ENCODE data around the gene SLC16A10. TPM values are rescaled to one million over a fixed set of nuclear protein-coding genes. Genes with fewer than 3 reads are reported as not detected.

The SLC16A10 gene
- polyA plus RNA-seq, 4 donors: 0.81 to 24.1 (median 4.3) TPM

- no peaks in the 10 kb centered on the region for H3K9me3 ChIP-seq (ENCODE audit: control insufficient read depth in 2 of 2, insufficient read depth in 1 of 2, low read depth in 1 of 2, low read length in 1 of 2)
- H3K4me3 ChIP-seq (ENCODE audit: low read depth in 1 of 3, low read length in 3 of 3): peak overlapping the region in 1 of 3 donors; percentile 11
- peak overlapping the region in 2 of 3 donors; percentile 18 to 64 for H3K27ac ChIP-seq (ENCODE audit: low read depth in 1 of 3, low read length in 2 of 3)
- FAIRE-seq: no peak
- peaks cover 0 to 6% (median 2%) of the 10 kb centered on the region in 3 donors for H3K36me3 ChIP-seq (ENCODE audit: control insufficient read depth in 3 of 3, insufficient read depth in 2 of 3, low read depth in 1 of 3, low read length in 3 of 3)
- H3K4me1 ChIP-seq (ENCODE audit: control insufficient read depth in 3 of 3, insufficient read depth in 2 of 3, low read depth in 1 of 3, low read length in 2 of 3): peaks cover 5 to 8% (median 7%) of the 10 kb centered on the region in 3 donors
- peaks cover 0 to 2% (median 0%) of the 10 kb centered on the region in 3 donors for H3K27me3 ChIP-seq (ENCODE audit: control insufficient read depth in 3 of 3, insufficient read depth in 3 of 3, low read length in 3 of 3)
- no peak for DNase-seq
- 17 to 19% (median 18%) methylated on average over 18 of the region's 18 CpGs for whole genome bisulfite sequencing, 3 donors
These were observed 171.3 kb downstream of the SLC16A10 start for GRCh38 chr6:111258615-111259088.

DNA sequence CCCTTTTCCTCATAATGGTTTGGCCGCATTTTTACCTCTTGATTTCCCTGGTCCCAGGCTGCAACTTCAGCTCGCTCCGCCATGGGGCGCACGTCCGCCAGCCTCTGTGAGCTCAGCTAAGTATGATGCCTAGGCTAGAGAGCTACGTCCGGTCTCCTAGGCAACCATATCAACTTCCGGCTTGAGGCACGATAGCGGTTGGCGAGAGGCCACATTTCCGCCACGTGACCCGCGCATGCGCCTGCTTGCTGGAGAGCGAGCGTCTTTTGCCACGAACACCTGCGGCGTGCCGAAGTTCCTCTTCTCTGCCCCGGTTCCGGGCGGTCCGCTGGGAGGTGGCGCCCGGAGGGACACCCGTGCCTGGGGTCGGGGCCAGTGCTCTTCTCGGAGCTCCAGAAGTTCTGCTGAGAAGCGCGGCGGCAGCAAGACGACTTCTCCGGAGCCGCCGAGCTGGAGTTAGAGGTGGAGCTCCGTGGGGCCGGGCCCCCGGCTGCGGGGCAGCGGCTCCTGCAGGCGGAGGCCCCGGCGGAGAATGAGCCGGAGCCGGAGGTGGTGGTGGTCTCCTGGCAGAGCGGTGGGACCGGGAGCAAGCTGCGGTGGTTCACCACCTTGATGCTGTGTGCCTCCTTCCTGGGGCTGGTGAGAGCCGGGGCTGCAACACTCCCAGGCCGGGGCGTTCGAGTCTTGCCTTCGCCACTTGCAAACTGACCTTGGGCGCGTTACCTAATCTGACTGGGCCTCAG is 172.0 kb downstream of the SLC16A10 start:
- FAIRE-seq: no peak
- Histone ChIP-seq H3K9me3 (ENCODE audit: control insufficient read depth in 2 of 2, insufficient read depth in 1 of 2, low read depth in 1 of 2, low read length in 1 of 2) (no peaks in the 10 kb centered on the region), H3K4me1 (ENCODE audit: control insufficient read depth in 3 of 3, insufficient read depth in 2 of 3, low read depth in 1 of 3, low read length in 2 of 3) (peaks cover 5 to 9% (median 8%) of the 10 kb centered on the region in 3 donors), H3K27ac (ENCODE audit: low read depth in 1 of 3, low read length in 2 of 3) (peak overlapping the region; percentile 80 to 96 (median 90)), H3K36me3 (ENCODE audit: control insufficient read depth in 3 of 3, insufficient read depth in 2 of 3, low read depth in 1 of 3, low read length in 3 of 3) (peaks cover 2 to 6% (median 3%) of the 10 kb centered on the region in 3 donors), H3K4me3 (ENCODE audit: low read depth in 1 of 3, low read length in 3 of 3) (peak overlapping the region; percentile 64 to 82 (median 80)), H3K27me3 (ENCODE audit: control insufficient read depth in 3 of 3, insufficient read depth in 3 of 3, low read length in 3 of 3) (peaks cover 0 to 2% (median 0%) of the 10 kb centered on the region in 3 donors)
- peak; percentile 99 to 100 for DNase-seq
- 0 to 1% (median 0%) methylated on average over 45 to 59 of the region's 59 CpGs for WGBS, 3 donors

DNA sequence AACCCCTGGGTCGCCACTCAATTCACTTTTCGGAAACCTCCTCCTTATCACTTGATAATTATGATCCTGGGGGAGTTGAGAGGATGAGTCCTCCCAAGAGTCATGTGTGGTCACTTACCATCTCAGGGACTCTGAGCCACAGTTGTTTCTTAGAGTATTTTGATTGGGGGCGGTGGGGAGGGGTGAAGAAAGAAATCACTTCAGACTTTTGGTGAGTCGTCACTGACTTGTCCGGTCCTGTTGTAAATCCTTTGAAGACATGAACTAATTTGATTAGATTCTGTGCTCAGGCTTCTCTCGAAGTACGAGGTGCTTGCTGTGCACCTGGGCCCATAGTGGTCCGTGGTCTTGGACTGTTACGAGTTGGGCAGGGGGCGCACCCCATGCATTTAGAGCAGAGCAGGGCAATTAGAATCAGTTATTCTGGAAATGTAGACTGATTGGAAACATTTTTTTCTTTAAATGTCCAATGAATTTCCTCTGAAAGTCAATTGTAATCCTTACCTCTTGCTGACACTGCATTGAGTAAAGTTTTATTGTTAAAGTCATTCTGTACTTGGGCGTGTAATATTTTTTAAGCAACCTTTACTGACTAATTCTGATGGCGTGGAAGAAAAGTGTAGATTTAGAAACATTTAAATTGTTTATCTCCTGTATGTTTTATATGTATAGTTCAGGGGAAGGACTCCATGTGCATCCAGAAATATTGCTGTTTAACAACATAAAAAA is 173.4 kb downstream of the SLC16A10 start:
- FAIRE-seq (no peak), DNase-seq (peak in 1 of 2 donors; percentile 23)
- Histone ChIP-seq H3K27ac (ENCODE audit: low read depth in 1 of 3, low read length in 2 of 3) (peak overlapping the region in 1 of 3 donors; percentile 43), H3K4me1 (ENCODE audit: control insufficient read depth in 3 of 3, insufficient read depth in 2 of 3, low read depth in 1 of 3, low read length in 2 of 3) (peaks cover 5 to 9% (median 8%) of the 10 kb centered on the region in 3 donors), H3K36me3 (ENCODE audit: control insufficient read depth in 3 of 3, insufficient read depth in 2 of 3, low read depth in 1 of 3, low read length in 3 of 3) (peaks cover 3 to 10% (median 3%) of the 10 kb centered on the region in 3 donors), H3K4me3 (ENCODE audit: low read depth in 1 of 3, low read length in 3 of 3) (peak overlapping the region in 2 of 3 donors; percentile 64 to 82), H3K27me3 (ENCODE audit: control insufficient read depth in 3 of 3, insufficient read depth in 3 of 3, low read length in 3 of 3) (no peaks in the 10 kb centered on the region), H3K9me3 (ENCODE audit: control insufficient read depth in 2 of 2, insufficient read depth in 1 of 2, low read depth in 1 of 2, low read length in 1 of 2) (no peaks in the 10 kb centered on the region)
- 38 to 78% (median 57%) methylated on average over 12 of the region's 12 CpGs for WGBS, 3 donors

DNA sequence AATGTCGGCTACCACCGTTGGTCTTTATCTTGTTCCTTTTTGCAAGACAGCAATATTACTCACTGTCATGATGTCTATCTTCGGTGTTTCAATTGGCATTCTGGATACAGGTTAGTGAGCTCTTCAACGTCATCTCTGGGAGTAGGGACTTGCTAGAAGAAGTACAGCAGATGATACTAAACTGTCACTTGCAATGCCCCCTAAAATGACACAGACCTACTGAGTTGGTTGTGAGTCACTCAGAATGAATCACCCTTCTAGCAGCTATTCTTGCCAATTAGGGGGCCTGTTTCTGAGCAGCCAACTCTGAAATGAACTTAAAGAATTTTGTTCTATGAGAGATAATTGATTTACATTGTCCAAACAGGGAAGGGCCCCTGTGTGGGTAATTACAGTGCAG is 176.5 kb downstream of the SLC16A10 start:
- Histone ChIP-seq H3K36me3 (ENCODE audit: control insufficient read depth in 3 of 3, insufficient read depth in 2 of 3, low read depth in 1 of 3, low read length in 3 of 3) (peaks cover 5 to 23% (median 10%) of the 10 kb centered on the region in 3 donors), H3K4me1 (ENCODE audit: control insufficient read depth in 3 of 3, insufficient read depth in 2 of 3, low read depth in 1 of 3, low read length in 2 of 3) (peaks cover 6 to 9% (median 7%) of the 10 kb centered on the region in 3 donors), H3K27me3 (ENCODE audit: control insufficient read depth in 3 of 3, insufficient read depth in 3 of 3, low read length in 3 of 3) (no peaks in the 10 kb centered on the region), H3K9me3 (ENCODE audit: control insufficient read depth in 2 of 2, insufficient read depth in 1 of 2, low read depth in 1 of 2, low read length in 1 of 2) (no peaks in the 10 kb centered on the region), H3K4me3 (ENCODE audit: low read depth in 1 of 3, low read length in 3 of 3) (no peak overlapping the region), H3K27ac (ENCODE audit: low read depth in 1 of 3, low read length in 2 of 3) (no peak overlapping the region)
- DNase-seq (no peak), FAIRE-seq (no peak)
- 90 to 95% (median 94%) methylated on average over 4 of the region's 4 CpGs for WGBS, 3 donors

DNA sequence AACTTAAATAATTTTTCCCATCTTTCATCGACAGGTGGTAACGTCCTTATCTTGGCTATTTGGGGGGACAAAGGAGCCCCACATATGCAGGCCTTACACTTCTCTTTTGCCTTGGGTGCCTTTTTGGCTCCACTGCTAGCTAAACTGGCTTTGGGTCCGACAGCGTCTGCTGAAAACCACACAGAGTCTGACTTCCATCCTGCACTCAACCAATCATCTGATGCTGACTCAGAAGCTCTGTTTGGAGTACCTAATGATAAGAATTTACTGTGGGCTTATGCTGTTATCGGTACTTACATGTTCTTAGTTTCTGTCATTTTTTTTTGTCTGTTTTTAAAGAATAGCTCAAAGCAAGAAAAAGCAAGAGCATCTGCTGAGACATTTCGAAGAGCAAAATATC is 178.5 kb downstream of the SLC16A10 start:
- Histone ChIP-seq H3K27ac (ENCODE audit: low read depth in 1 of 3, low read length in 2 of 3) (no peak overlapping the region), H3K9me3 (ENCODE audit: control insufficient read depth in 2 of 2, insufficient read depth in 1 of 2, low read depth in 1 of 2, low read length in 1 of 2) (no peaks in the 10 kb centered on the region), H3K4me1 (ENCODE audit: control insufficient read depth in 3 of 3, insufficient read depth in 2 of 3, low read depth in 1 of 3, low read length in 2 of 3) (peaks cover 2 to 7% (median 6%) of the 10 kb centered on the region in 3 donors), H3K27me3 (ENCODE audit: control insufficient read depth in 3 of 3, insufficient read depth in 3 of 3, low read length in 3 of 3) (no peaks in the 10 kb centered on the region), H3K4me3 (ENCODE audit: low read depth in 1 of 3, low read length in 3 of 3) (no peak overlapping the region), H3K36me3 (ENCODE audit: control insufficient read depth in 3 of 3, insufficient read depth in 2 of 3, low read depth in 1 of 3, low read length in 3 of 3) (peaks cover 5 to 33% (median 10%) of the 10 kb centered on the region in 3 donors)
- DNase-seq: no peak
- FAIRE-seq: no peak
- 89 to 93% (median 92%) methylated on average over 6 of the region's 6 CpGs for WGBS, 3 donors

- Histone ChIP-seq H3K27me3 (ENCODE audit: control insufficient read depth in 3 of 3, insufficient read depth in 3 of 3, low read length in 3 of 3) (no peaks in the 10 kb centered on the region), H3K4me3 (ENCODE audit: low read depth in 1 of 3, low read length in 3 of 3) (no peak overlapping the region), H3K36me3 (ENCODE audit: control insufficient read depth in 3 of 3, insufficient read depth in 2 of 3, low read depth in 1 of 3, low read length in 3 of 3) (peaks cover 5 to 35% (median 10%) of the 10 kb centered on the region in 3 donors), H3K27ac (ENCODE audit: low read depth in 1 of 3, low read length in 2 of 3) (no peak overlapping the region), H3K9me3 (ENCODE audit: control insufficient read depth in 2 of 2, insufficient read depth in 1 of 2, low read depth in 1 of 2, low read length in 1 of 2) (no peaks in the 10 kb centered on the region), H3K4me1 (ENCODE audit: control insufficient read depth in 3 of 3, insufficient read depth in 2 of 3, low read depth in 1 of 3, low read length in 2 of 3) (peaks cover 2 to 7% (median 6%) of the 10 kb centered on the region in 3 donors)
- FAIRE-seq (no peak), DNase-seq (no peak)
- 92 to 95% (median 95%) methylated on average over 2 of the region's 2 CpGs for WGBS, 3 donors
These were observed 179.0 kb downstream of the SLC16A10 start for GRCh38 chr6:111266276-111266675.

DNA sequence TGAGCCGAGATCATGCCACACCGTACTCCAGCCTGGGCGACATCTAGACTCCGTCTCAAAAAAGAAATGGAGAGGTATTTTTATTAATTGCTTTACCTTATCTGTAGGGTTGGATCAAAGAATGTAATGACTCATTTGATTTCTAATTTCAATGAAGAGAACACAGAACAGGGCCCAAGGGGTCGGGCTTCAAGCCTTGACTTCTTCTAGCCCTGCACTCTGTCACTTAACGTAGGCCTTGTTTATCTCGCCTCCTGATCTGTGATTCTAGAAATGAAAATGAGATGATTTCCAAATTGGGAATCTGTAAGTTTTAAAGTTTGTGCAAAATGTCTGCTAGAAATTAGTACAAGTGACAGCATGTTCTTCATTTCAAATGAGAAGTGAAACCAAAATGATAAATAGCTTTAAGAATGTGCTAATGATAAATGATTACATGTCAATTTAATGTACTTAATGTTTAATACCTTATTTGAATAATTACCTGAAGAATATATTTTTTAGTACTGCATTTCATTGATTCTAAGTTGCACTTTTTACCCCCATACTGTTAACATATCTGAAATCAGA is 180.5 kb downstream of the SLC16A10 start:
- WGBS, 3 donors: 75 to 88% (median 84%) methylated on average over 7 of the region's 7 CpGs
- H3K4me1 ChIP-seq (ENCODE audit: control insufficient read depth in 3 of 3, insufficient read depth in 2 of 3, low read depth in 1 of 3, low read length in 2 of 3): peaks cover 0 to 2% (median 2%) of the 10 kb centered on the region in 3 donors

GRCh38 chr6:111269401-111269970 is 182.2 kb downstream of the SLC16A10 start:
- 95 to 100% (median 100%) methylated on average over 1 of the region's 1 CpG for WGBS, 3 donors
- H3K36me3 ChIP-seq (ENCODE audit: control insufficient read depth in 3 of 3, insufficient read depth in 2 of 3, low read depth in 1 of 3, low read length in 3 of 3): peaks cover 6 to 48% (median 7%) of the 10 kb centered on the region in 3 donors
- FAIRE-seq: no peak

More for the DNA sequence above, 180.5 kb downstream of the SLC16A10 start:
- H3K27ac ChIP-seq (ENCODE audit: low read depth in 1 of 3, low read length in 2 of 3): no peak overlapping the region
- H3K27me3 ChIP-seq (ENCODE audit: control insufficient read depth in 3 of 3, insufficient read depth in 3 of 3, low read length in 3 of 3): no peaks in the 10 kb centered on the region
- H3K9me3 ChIP-seq (ENCODE audit: control insufficient read depth in 2 of 2, insufficient read depth in 1 of 2, low read depth in 1 of 2, low read length in 1 of 2): no peaks in the 10 kb centered on the region
- DNase-seq (no peak), FAIRE-seq (no peak)
- H3K4me3 ChIP-seq (ENCODE audit: low read depth in 1 of 3, low read length in 3 of 3): no peak overlapping the region
- H3K36me3 ChIP-seq (ENCODE audit: control insufficient read depth in 3 of 3, insufficient read depth in 2 of 3, low read depth in 1 of 3, low read length in 3 of 3): peaks cover 5 to 41% (median 8%) of the 10 kb centered on the region in 3 donors

More at GRCh38 chr6:111269401-111269970, 182.2 kb downstream of the SLC16A10 start:
- Histone ChIP-seq H3K27ac (ENCODE audit: low read depth in 1 of 3, low read length in 2 of 3) (no peak overlapping the region), H3K4me3 (ENCODE audit: low read depth in 1 of 3, low read length in 3 of 3) (no peak overlapping the region), H3K4me1 (ENCODE audit: control insufficient read depth in 3 of 3, insufficient read depth in 2 of 3, low read depth in 1 of 3, low read length in 2 of 3) (peaks cover 0 to 2% (median 0%) of the 10 kb centered on the region in 3 donors), H3K27me3 (ENCODE audit: control insufficient read depth in 3 of 3, insufficient read depth in 3 of 3, low read length in 3 of 3) (no peaks in the 10 kb centered on the region), H3K9me3 (ENCODE audit: control insufficient read depth in 2 of 2, insufficient read depth in 1 of 2, low read depth in 1 of 2, low read length in 1 of 2) (peaks cover 0 to 14% of the 10 kb centered on the region in 2 donors)
- no peak for DNase-seq
